CD4-positive, CD25-positive, alpha-beta regulatory T cell (primary cell): ENCODE measurements around the gene LYPD6B. TPM values are rescaled to one million over a fixed set of nuclear protein-coding genes. Genes with fewer than 3 reads are reported as not detected.

Experiments
- ATAC-seq, 2 donors: fragments of 150-1000 bp; cut with Tn5 transposase; one replicate each; pipeline ENCODE4 v1.10.0; 2021; ENCODE audit warnings: low read depth in 2 of 2, moderate number of reproducible peaks in 2 of 2, moderate library complexity in 1 of 2
- DNase-seq, 3 donors: peaks; one replicate each; pipeline versions ENCODE4 v3.0.0 to v3.0.0-alpha.2; 2012 to 2022; ENCODE audit warnings: mixed read lengths in 1 of 3
- H3K27ac ChIP-seq: one replicate; pipeline ENCODE4 v1.7.0; 2013; ENCODE audit warnings: mild to moderate bottlenecking, low read length; ENCODE audit not compliant: insufficient read depth, poor library complexity, severe bottlenecking
- H3K27me3 ChIP-seq: one replicate; pipeline ENCODE4 v1.7.0; 2013; ENCODE audit warnings: low read length; ENCODE audit not compliant: control insufficient read depth, insufficient read depth
- H3K36me3 ChIP-seq: one replicate; pipeline ENCODE4 v1.7.0; 2013; ENCODE audit warnings: mild to moderate bottlenecking, low read length, moderate library complexity; ENCODE audit not compliant: control insufficient read depth, insufficient read depth
- H3K4me1 ChIP-seq: 2 replicates; pipeline ENCODE4 v1.7.0; 2013; ENCODE audit warnings: mild to moderate bottlenecking, low read length; ENCODE audit not compliant: insufficient read depth, control insufficient read depth, poor library complexity, severe bottlenecking
- H3K4me3 ChIP-seq: one replicate; pipeline ENCODE4 v1.7.0; 2013; ENCODE audit warnings: low read depth, mild to moderate bottlenecking, low read length, moderate library complexity
- H3K9me3 ChIP-seq, 2 experiments: 1 replicate in 1 of 2; 2 replicates in 1 of 2; pipeline ENCODE4 v1.7.0; 2013; ENCODE audit warnings: low read length in 2 of 2, mild to moderate bottlenecking in 1 of 2, moderate library complexity in 1 of 2; ENCODE audit not compliant: control insufficient read depth in 2 of 2
- H3K27ac Mint-ChIP-seq, 3 donors: one replicate each; pipeline ENCODE4 v1.8.0; 2020 to 2022; ENCODE audit warnings: mild to moderate bottlenecking in 3 of 3, mixed read lengths in 3 of 3, moderate library complexity in 2 of 3
- H3K27me3 Mint-ChIP-seq: one replicate; pipeline ENCODE4 v1.8.0; 2022; ENCODE audit warnings: mild to moderate bottlenecking, mixed read lengths
- H3K36me3 Mint-ChIP-seq: one replicate; pipeline ENCODE4 v1.8.0; 2020; ENCODE audit warnings: mixed read lengths
- H3K4me1 Mint-ChIP-seq, 4 donors: one replicate each; pipeline ENCODE4 v1.8.0; 2020 to 2022; ENCODE audit warnings: mixed read lengths in 4 of 4, mild to moderate bottlenecking in 1 of 4
- H3K4me3 Mint-ChIP-seq, 4 donors: one replicate each; pipeline ENCODE4 v1.8.0; 2020 to 2022; ENCODE audit warnings: mild to moderate bottlenecking in 4 of 4, mixed read lengths in 4 of 4, moderate library complexity in 3 of 4
- H3K9me3 Mint-ChIP-seq, 7 donors: one replicate each; pipeline ENCODE4 v1.8.0; 2020 to 2022; ENCODE audit warnings: mixed read lengths in 7 of 7, mild to moderate bottlenecking in 3 of 7, moderate library complexity in 2 of 7
- polyA plus RNA-seq, 4 donors: library from polyadenylated mRNA; unstranded; fragments of 300-500 nt; fragmentation: Illumina TruSeq; gene quantifications; one replicate each; pipeline ENCODE4 v1.2.3, GENCODE V29; 2021
- total RNA-seq: library from RNA; stranded (reverse); gene quantifications from one replicate; pipeline ENCODE4 v1.2.3, GENCODE V29; 2022

Gene LYPD6B
- total and polyA plus RNA-seq, 5 donors from 2014 or later, result not detected

DNA sequence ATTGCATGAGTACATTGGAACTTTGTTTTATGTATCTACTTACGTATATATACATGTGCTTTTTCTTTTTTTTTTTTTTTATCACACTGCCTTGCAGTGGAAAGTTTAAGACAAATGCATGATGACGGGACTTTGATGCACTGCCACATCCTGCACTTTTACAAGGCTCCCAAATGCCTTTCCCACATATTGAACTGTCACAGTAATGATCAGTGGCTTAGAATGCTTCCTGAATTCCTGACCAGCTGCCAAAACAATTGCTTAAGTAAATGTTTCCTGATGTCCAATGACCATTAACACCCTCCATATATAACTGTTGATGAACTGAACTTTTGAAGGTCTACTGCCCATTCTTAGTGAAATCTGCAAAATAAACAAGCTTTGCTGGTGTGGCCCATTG lies 60.2 kb downstream of the LYPD6B start:
- no peaks in the 10 kb centered on the region for H3K9me3 ChIP-seq
- H3K9me3 Mint-ChIP-seq, result peaks cover 0 to 3% (median 0%) of the 10 kb centered on the region in 7 donors
- no peak for DNase-seq
- no peak overlapping the region for H3K27ac ChIP-seq
- H3K27ac Mint-ChIP-seq, result no peak overlapping the region
- peaks cover 18% of the 10 kb centered on the region for H3K27me3 Mint-ChIP-seq
- no peaks in the 10 kb centered on the region for H3K36me3 Mint-ChIP-seq
- no peak for ATAC-seq
- H3K4me3 Mint-ChIP-seq, result no peak overlapping the region
- no peak overlapping the region for H3K4me3 ChIP-seq
- H3K36me3 ChIP-seq, result no peaks in the 10 kb centered on the region
- no peaks in the 10 kb centered on the region for H3K27me3 ChIP-seq
- no peaks in the 10 kb centered on the region for H3K4me1 Mint-ChIP-seq
- H3K4me1 ChIP-seq, result no peaks in the 10 kb centered on the region

DNA sequence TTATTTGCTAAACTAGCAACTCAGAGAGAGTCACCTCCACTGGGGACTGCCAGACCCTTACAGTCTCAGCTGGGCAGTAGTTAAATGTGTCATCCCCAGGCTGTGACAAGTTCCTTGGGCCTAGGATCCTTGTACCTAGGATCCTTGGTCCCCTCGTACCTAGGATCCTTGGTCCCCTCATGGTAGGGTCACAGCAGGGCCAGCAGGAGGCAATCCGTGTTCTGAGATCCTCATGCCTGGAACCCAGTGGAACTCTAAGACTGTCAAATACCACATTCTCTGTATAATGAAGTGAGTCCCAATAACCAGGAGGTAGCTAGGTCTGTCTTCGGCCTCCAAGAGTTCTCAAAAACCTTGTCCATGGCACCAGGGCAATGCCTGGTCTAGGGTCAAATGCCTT lies 60.8 kb downstream of the LYPD6B start:
- Histone ChIP-seq H3K27me3 (no peaks in the 10 kb centered on the region), H3K36me3 (no peaks in the 10 kb centered on the region), H3K4me3 (no peak overlapping the region), H3K4me1 (no peaks in the 10 kb centered on the region), H3K27ac (no peak overlapping the region), H3K9me3 (no peaks in the 10 kb centered on the region)
- Mint-ChIP-seq H3K27me3 (peaks cover 12% of the 10 kb centered on the region), H3K36me3 (no peaks in the 10 kb centered on the region), H3K9me3 (peaks cover 0 to 3% (median 0%) of the 10 kb centered on the region in 7 donors), H3K4me3 (no peak overlapping the region), H3K27ac (no peak overlapping the region), H3K4me1 (no peaks in the 10 kb centered on the region)
- ATAC-seq (no peak), DNase-seq (no peak)

DNA sequence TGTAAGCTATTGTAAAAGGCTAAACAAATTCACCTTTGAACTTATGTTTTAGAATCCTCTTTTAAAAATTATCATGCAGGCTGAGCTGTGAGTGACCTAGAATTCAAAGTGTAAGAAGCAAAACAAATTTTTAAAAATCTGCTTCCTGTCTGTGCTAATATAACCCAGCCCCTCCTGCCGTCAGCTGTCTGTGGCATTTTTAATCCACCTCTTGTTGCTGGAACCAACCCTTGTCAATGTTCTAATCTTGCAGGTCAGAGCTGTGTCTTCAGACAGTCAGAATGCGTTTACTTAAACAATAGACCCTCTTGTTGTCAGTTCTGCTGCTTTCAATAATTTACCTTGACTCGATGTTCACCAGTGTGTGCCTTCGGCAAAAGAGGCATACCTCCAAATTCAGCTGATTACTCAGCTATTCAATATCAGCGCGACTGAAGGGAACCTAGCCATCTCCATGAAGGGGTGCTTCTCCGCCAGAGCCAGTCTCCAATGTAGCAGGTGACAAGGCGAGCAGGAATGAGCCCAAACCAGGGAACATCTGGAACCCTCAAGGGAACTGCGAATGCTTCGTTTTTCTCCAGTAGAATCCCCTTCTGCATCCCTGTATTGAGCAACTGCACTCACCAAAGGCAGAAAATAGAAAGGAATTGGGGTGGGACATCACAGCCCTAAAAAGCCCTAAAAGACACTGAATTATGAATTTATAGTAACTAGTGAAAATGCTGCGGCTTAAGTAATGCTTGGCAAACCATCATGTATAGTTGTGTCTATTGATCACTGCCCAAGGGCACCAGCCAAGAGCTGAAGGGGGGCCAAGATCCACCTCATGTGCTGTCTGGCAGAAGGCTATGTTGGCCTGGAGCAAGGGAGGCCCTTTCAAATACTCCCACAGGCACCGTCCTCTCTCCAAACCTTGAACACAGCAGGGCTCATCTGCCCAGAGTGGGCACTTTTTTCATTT lies 62.5 kb downstream of the LYPD6B start:
- Histone ChIP-seq H3K4me1 (no peaks in the 10 kb centered on the region), H3K9me3 (no peaks in the 10 kb centered on the region), H3K36me3 (no peaks in the 10 kb centered on the region), H3K4me3 (no peak overlapping the region), H3K27ac (no peak overlapping the region), H3K27me3 (no peaks in the 10 kb centered on the region)
- Mint-ChIP-seq H3K4me1 (no peaks in the 10 kb centered on the region), H3K9me3 (peaks cover 0 to 4% (median 3%) of the 10 kb centered on the region in 7 donors), H3K36me3 (no peaks in the 10 kb centered on the region), H3K27me3 (peaks cover 3% of the 10 kb centered on the region), H3K27ac (no peak overlapping the region), H3K4me3 (no peak overlapping the region)
- ATAC-seq (no peak), DNase-seq (no peak)

DNA sequence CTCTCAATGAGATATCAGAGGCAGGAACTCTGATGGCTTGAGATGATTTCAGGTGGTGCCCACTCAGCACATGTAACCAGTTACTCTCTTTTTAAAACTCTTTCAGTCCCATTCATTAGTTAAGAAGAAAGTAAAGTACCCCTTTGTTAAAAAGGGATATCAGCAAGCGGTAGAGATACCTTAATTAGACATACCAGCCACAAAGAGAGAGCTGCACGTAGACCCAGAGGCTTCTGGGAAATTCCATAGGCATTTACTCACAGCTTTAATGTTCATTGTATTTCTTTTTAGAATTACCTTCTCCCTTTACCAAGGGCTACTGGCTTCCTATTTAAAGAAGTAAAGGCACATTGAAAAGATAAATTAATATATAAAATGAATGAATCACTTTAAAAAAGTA lies 63.3 kb downstream of the LYPD6B start:
- Mint-ChIP-seq H3K9me3 (peaks cover 1 to 7% (median 3%) of the 10 kb centered on the region in 7 donors), H3K27me3 (no peaks in the 10 kb centered on the region), H3K36me3 (no peaks in the 10 kb centered on the region), H3K4me3 (no peak overlapping the region), H3K4me1 (no peaks in the 10 kb centered on the region), H3K27ac (no peak overlapping the region)
- H3K4me1 ChIP-seq, result no peaks in the 10 kb centered on the region
- H3K36me3 ChIP-seq, result no peaks in the 10 kb centered on the region
- no peak for ATAC-seq
- H3K27ac ChIP-seq, result no peak overlapping the region
- H3K27me3 ChIP-seq, result no peaks in the 10 kb centered on the region
- no peak for DNase-seq
- H3K4me3 ChIP-seq, result no peak overlapping the region
- H3K9me3 ChIP-seq, result no peaks in the 10 kb centered on the region

DNA sequence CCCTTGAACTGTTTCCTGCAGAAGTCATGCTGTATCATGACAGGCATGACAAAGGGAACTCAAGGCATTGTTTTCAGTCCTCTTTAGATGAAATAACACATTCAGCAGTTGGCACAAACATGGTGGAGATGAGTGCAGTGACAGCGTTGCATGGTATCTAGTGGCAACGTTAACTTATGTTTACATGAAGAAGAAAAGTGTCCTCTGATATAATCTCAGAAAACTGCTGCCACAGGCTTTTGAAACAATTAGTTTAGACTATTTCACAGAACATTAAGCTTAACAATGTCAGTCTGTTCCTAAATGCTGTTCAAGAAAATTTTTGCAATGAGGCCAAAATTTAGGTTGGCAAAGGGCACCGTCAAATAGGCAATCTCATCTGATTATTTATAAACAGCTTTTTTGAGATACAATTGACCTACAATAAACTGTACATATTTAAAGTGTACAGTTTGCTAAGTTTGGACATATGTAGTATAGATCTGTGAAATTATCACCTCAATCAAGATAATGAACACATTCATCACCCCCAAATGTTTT lies 64.7 kb downstream of the LYPD6B start:
- Mint-ChIP-seq H3K4me1 (no peaks in the 10 kb centered on the region), H3K36me3 (no peaks in the 10 kb centered on the region), H3K27ac (no peak overlapping the region), H3K9me3 (peaks cover 1 to 13% (median 5%) of the 10 kb centered on the region in 7 donors), H3K27me3 (no peaks in the 10 kb centered on the region), H3K4me3 (no peak overlapping the region)
- Histone ChIP-seq H3K27me3 (no peaks in the 10 kb centered on the region), H3K4me1 (no peaks in the 10 kb centered on the region), H3K9me3 (no peaks in the 10 kb centered on the region), H3K4me3 (no peak overlapping the region), H3K36me3 (no peaks in the 10 kb centered on the region), H3K27ac (no peak overlapping the region)
- ATAC-seq (no peak), DNase-seq (no peak)

DNA sequence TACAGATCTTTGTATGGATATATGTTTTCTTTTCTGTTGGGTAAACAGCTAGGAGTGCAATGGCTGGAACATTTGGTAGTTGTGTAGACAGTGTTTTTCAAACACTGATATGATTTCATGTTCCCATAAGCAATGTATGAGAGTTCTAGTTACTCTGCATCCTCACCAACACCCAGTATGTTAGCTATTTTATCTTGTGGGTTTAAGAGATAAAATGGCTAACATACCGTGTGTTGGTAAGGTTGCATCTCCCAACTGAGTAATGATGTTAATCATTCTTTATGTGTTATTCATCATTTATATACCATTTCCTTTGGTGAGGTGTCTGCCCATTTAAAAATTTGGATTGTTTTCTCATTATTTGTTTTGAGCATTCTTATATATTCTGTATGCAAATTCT lies 65.7 kb downstream of the LYPD6B start:
- Mint-ChIP-seq H3K27me3 (no peaks in the 10 kb centered on the region), H3K27ac (no peak overlapping the region), H3K9me3 (peaks cover 1 to 14% (median 6%) of the 10 kb centered on the region in 7 donors), H3K36me3 (no peaks in the 10 kb centered on the region), H3K4me3 (no peak overlapping the region), H3K4me1 (no peaks in the 10 kb centered on the region)
- H3K4me3 ChIP-seq, result no peak overlapping the region
- no peaks in the 10 kb centered on the region for H3K27me3 ChIP-seq
- no peak overlapping the region for H3K27ac ChIP-seq
- no peak for ATAC-seq
- no peaks in the 10 kb centered on the region for H3K36me3 ChIP-seq
- no peaks in the 10 kb centered on the region for H3K4me1 ChIP-seq
- H3K9me3 ChIP-seq, result no peaks in the 10 kb centered on the region
- DNase-seq, result no peak

DNA sequence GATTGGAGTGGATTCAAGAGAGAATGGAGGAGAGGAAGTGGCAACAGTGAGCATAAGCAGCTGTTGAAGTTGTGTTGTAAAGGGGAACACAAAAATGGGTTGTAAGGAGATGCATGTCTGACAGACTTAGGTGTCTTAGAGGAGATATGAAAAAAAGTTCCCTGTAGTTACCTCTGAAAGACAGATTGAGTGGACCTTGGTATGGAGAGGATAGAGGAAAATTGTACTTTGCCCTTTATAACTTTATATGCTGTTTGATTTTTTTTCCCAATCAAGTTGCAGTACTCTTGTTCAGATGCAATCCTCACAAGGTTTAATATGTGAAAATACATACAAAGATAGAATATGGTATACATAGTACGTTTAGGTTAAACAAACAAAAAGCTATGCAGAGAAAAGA lies 73.6 kb downstream of the LYPD6B start:
- no peaks in the 10 kb centered on the region for H3K36me3 ChIP-seq
- no peak for ATAC-seq
- Mint-ChIP-seq H3K9me3 (peaks cover 0 to 10% (median 4%) of the 10 kb centered on the region in 7 donors), H3K36me3 (no peaks in the 10 kb centered on the region), H3K4me3 (no peak overlapping the region), H3K27me3 (no peaks in the 10 kb centered on the region), H3K27ac (no peak overlapping the region), H3K4me1 (no peaks in the 10 kb centered on the region)
- no peaks in the 10 kb centered on the region for H3K4me1 ChIP-seq
- H3K4me3 ChIP-seq, result no peak overlapping the region
- H3K27me3 ChIP-seq, result no peaks in the 10 kb centered on the region
- no peaks in the 10 kb centered on the region for H3K9me3 ChIP-seq
- no peak for DNase-seq
- no peak overlapping the region for H3K27ac ChIP-seq

DNA sequence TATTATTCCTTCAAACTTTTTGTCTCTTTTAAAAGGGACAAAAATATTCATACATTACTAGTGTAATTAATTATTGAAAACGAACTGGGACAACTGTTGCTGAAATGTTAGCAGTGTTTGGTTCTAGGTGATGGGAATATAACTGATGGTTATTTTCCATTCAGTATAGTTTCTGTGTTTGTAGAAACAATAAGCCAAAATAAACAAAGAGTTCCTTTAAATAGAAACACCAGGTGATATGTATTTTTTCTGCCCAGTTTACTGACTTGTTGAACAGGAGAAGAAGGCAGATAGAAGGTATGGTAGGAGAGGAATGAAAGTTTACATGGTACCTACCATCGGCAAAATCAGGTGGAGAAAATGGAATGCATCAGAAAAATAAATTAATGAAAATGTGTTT lies 74.2 kb downstream of the LYPD6B start:
- no peaks in the 10 kb centered on the region for H3K27me3 ChIP-seq
- H3K9me3 ChIP-seq, result no peaks in the 10 kb centered on the region

More for the DNA sequence above, 74.2 kb downstream of the LYPD6B start:
- Histone ChIP-seq H3K4me3 (no peak overlapping the region), H3K36me3 (no peaks in the 10 kb centered on the region), H3K27ac (no peak overlapping the region), H3K4me1 (no peaks in the 10 kb centered on the region)
- Mint-ChIP-seq H3K27me3 (no peaks in the 10 kb centered on the region), H3K4me1 (no peaks in the 10 kb centered on the region), H3K27ac (no peak overlapping the region), H3K9me3 (peaks cover 0 to 9% (median 4%) of the 10 kb centered on the region in 7 donors), H3K36me3 (no peaks in the 10 kb centered on the region), H3K4me3 (no peak overlapping the region)
- ATAC-seq (no peak), DNase-seq (no peak)
